Activated CD8-positive, alpha-beta memory T cell treated with anti-CD3 and anti-CD28 coated beads for 36 hours (primary cell): ENCODE data around the gene C1QTNF9B. TPM values are rescaled to one million over a fixed set of nuclear protein-coding genes. Genes with fewer than 3 reads are reported as not detected.
"Not testable (repeated sequence)": the region's sequence is repeated elsewhere in the genome, so short reads cannot be mapped to it uniquely, and the experiment has no call there.

ENCODE experiments used
- CTCF ChIA-PET: fragments of 350-600 bp; sonication (Branson Sonifier 250); formaldehyde crosslinking; loops from one replicate; lab custom pipeline; 2021; ENCODE audit warnings: antibody characterized with exemption; lab: Charles Lee
- POLR2A ChIA-PET: fragments of 350-600 bp; sonication (Branson Sonifier 250); formaldehyde crosslinking; loops from one replicate; lab custom pipeline; 2021; ENCODE audit warnings: antibody characterized with exemption; lab: Charles Lee
- total RNA-seq, 2 experiments: library from RNA; stranded (reverse); gene quantifications; one replicate each; pipeline ENCODE4 v1.2.3, GENCODE V29; 2021

C1QTNF9B gene
- not detected for total RNA-seq

DNA sequence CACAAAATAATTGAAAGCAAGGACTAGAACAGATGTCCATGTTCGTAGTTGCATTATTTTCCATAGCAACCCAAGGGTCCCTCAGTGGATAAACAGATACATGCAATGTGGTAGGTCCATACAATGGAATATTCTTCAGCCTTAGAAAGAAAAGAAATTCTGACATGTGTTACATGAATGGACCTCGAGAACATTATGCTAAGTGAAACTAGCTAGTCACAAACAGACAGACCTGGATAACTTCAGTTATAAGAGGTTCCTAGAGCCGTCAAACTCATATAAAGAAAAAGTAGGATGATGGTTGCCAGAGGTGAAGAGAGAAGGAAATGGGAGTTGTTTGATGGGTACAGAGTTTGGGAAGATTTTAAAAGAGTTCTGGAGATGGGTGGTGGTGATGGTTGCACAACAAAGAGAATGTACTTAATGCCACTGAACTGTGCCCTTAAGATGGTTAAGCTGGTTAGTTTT lies at the start of gene C1QTNF9B:
TSS of gene C1QTNF9B (minus strand) at position 51 of the 468 bp plus-strand sequence.
- CTCF ChIA-PET = not testable (repeated sequence)
- POLR2A ChIA-PET = interaction anchor here (0.6 kb wide), 1 partner anchor 319 kb away, joined by 3 read pairs; no protein-coding TSS in a partner anchor

- ChIA-PET POLR2A (no interaction called here), CTCF (no interaction called here)
These were observed 49.6 kb upstream of the C1QTNF9B start for GRCh38 chr13:23946900-23947299.

DNA sequence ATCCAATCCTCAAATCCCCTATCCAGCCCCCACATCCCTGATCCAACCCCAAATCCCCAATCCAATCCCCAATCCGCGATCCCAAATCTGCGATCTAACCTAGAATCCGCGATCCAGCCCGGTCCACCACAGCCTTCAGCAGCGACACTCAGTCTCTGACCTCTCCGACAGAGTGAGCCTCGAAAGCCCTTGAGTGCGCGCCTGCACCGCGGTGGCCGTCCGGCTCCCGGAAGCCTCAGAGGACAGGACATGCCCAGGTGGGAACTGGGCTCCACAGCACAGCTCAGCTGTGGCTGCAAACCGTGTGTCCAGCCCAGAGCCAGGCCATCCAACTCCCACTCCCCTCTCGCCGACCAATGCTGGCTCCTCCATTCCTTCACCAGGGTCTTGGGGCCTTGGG lies 48.8 kb upstream of the C1QTNF9B start:
- POLR2A ChIA-PET = no interaction called here

DNA sequence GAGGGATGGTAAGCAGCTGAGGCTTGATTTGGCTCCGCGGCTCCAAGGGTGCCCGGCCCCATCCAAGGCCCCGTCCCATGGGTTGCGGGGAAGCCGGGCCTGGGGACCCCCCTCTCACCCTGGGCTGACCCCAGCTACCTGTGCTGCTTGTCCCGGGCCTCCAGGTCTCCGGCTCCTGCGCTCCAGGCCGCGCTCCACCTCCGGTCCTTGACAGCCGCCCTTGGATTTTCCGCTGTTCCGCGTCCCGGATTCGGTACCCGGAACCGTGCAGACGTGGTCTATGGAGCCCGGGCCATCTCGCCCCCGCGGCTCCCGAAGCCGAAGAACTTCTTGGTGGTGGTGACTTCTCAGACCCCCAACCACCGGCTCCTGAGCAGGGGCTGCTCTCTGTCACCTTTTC lies 48.3 kb upstream of the C1QTNF9B start:
- ChIA-PET CTCF (no interaction called here), POLR2A (no interaction called here)

More for the DNA sequence above, 48.8 kb upstream of the C1QTNF9B start:
- CTCF ChIA-PET = no interaction called here

DNA sequence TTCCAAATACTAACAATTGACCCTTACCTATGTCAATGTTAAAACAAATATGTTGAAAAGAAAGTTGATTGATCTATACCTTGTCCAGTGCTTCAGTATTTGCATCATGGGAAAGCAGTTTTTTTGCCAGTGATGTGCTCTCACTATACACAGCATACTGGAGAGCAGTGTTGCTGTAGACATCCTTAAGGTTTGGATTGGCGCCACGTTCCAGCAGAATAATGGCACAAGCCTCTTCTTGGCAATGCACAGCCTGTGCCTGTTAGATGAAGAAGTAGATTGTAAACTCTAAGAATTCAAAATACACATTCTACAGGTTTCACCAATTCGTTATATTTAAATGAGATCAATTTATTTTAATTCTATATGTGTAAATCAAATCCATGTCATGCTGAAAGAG lies 43.9 kb upstream of the C1QTNF9B start:
- POLR2A ChIA-PET = no interaction called here
- CTCF ChIA-PET = no interaction called here

GRCh38 chr13:23939666-23940065 lies 42.4 kb upstream of the C1QTNF9B start:
- CTCF ChIA-PET, POLR2A ChIA-PET: not testable (repeated sequence)

- ChIA-PET POLR2A (no interaction called here), CTCF (no interaction called here)
These were observed 37.2 kb upstream of the C1QTNF9B start for GRCh38 chr13:23934520-23934919.

DNA sequence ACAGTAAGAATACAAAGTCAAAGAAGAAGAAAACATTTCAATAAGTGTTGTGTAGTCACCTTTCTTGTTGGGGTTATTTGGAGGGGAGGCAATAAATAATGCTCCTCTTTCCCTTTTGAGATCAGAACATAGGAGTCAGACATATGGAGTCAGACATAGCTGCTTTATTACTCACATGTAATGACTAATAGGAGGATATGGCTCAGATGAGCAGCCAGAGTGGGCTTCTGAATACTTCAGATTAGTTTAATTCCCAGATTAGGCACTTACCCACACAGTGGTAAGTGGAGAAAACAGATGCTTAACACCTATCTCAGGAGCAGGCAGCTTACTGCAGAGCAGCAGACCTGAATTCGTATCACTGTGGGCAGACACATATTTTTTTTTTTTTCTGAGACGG lies 31.7 kb upstream of the C1QTNF9B start:
- ChIA-PET POLR2A (no interaction called here), CTCF (interaction anchor here (0.7 kb wide), 1 partner anchor 714 kb away, joined by 3 read pairs; no protein-coding TSS in a partner anchor)

GRCh38 chr13:23923031-23923430 lies 25.7 kb upstream of the C1QTNF9B start:
- ChIA-PET POLR2A (no interaction called here), CTCF (no interaction called here)

DNA sequence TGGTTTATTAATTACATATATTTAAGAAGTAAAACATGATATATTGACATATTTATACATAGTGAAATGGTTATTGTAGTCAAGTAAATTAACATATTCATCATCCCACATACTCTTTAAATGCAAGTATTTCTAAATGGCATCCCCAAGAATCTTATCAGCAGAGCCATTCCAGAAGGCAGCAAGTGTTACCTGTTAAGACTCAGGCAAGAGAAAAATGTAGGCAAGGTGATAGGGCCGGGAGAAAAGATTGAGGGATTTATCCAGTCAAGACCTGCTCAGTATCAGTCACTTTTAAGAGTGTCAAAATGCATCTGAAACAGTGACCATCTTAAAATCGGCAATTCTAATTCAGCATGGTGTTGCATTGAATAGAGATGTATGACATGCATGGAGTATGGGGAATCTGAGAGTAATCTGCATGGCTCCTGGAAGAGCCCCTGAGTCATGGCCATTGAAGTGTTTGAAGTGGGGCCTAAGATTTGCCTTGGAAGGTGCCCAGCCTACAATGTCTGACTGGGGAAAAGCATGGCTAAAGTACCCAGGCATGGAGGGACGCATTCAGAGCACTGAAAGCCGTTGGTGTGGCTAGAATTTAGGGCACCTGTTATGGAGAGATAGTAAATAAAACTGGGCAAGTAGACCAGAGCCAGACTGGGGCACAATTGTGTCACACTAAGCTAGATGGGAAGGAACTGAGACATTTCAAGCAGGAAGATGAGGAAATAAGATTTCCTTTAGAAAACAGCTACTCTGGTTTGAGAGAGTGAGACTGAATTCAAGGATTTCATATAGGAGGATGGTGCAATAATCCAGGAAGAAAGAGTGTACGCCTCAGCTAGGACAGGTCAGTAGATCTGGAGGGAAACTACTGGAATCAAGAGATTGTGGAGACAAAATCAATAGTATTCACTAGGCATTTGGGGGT lies 25.0 kb upstream of the C1QTNF9B start:
- ChIA-PET POLR2A (no interaction called here), CTCF (interaction anchor here (0.6 kb wide), 1 partner anchor 307 kb away, joined by 3 read pairs; no protein-coding TSS in a partner anchor)

- POLR2A ChIA-PET = no interaction called here
These were observed 24.2 kb upstream of the C1QTNF9B start for GRCh38 chr13:23921451-23921888.

DNA sequence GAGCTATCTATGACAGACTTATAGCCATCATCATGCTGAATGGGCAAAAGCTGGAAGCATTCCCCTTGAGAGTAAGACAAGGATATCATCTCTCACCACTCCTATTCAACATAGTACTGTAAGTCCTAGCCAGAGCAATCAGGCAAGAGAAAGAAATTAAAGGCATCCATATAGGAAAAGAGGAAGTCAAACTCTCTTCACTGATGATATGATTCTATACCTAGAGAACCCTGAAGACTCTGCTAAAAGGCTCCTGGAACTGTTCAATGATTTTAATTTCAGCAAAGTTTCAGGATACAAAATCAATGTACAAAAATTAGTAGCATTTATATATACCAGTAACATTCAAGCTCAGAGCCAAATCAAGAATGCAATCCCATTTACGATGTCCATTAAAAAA lies 21.7 kb upstream of the C1QTNF9B start:
- CTCF ChIA-PET = interaction anchor here (1.1 kb wide), 1 partner anchor 19 kb away, joined by 3 read pairs; no protein-coding TSS in a partner anchor
- POLR2A ChIA-PET = interaction anchor here (0.7 to 1.0 kb wide), 2 partner anchors 242 to 543 kb away, joined by 3 read pairs; no protein-coding TSS in a partner anchor

More at GRCh38 chr13:23921451-23921888, 24.2 kb upstream of the C1QTNF9B start:
- CTCF ChIA-PET = interaction anchor here (0.6 kb wide), 1 partner anchor 307 kb away, joined by 3 read pairs; no protein-coding TSS in a partner anchor

DNA sequence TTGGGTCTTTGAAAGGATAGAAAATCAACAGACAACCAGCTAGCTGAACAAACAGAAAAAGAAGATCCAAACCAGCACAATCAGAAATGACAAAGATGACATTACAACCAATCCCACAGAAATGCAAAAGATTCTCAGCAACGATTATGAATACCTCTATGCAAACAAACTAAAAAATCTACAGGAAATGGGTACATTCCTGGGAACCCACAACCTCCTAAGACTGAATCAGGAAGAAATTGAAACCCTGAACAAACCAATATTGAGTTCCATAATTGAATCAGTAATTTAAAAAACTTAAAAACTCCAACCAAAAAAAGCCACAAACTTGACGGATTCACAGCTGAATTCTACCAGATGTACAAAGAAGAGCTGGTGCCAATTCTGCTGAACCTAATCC lies 20.9 kb upstream of the C1QTNF9B start:
- ChIA-PET POLR2A (interaction anchor here (1.0 kb wide), 1 partner anchor 543 kb away, joined by 3 read pairs; no protein-coding TSS in a partner anchor), CTCF (interaction anchor here (1.1 kb wide), 1 partner anchor 18 kb away, joined by 3 read pairs; no protein-coding TSS in a partner anchor)

DNA sequence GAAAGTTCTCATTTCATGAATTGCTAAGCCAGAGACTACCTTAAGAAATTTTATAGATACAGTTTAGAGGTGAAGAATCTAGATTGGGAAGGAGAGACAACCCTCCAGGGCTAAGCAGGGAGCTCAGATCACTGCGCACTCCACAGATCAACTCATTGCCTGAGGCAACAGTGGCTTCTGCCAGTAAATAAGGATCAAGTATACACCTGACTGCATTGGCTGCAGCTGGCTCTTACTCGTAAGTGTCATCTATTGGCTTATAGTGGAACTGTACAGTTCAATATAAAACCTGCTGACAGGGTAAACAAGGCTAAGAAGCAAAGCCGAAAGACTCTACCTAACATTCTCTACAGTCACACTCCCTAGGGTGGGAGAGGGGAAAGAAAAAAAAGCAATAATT lies 18.0 kb upstream of the C1QTNF9B start:
- ChIA-PET CTCF (no interaction called here), POLR2A (no interaction called here)

DNA sequence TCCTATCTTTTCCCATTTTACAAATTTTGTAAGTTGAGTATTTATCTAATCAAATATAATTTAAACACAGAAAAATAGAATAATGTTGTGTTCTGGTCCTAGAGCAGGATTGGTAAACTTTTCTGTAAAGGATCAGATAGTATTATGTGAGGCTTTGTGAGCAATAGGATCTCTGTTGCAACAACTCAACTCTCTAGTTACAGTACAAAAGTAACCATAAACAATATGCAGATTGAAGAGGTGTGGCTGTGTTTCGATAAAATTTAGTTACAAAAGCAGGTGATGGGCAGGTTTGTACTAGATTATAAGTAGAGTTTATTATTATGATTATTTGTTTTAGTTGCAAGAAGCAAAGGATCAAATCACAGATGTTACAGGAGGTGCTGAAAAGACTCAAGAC lies 15.2 kb upstream of the C1QTNF9B start:
- ChIA-PET CTCF (no interaction called here), POLR2A (no interaction called here)

GRCh38 chr13:23909606-23910005 lies 12.3 kb upstream of the C1QTNF9B start:
- POLR2A ChIA-PET = no interaction called here
- CTCF ChIA-PET = no interaction called here

GRCh38 chr13:23905766-23906165 lies 8.5 kb upstream of the C1QTNF9B start:
- CTCF ChIA-PET = no interaction called here
- POLR2A ChIA-PET = no interaction called here

DNA sequence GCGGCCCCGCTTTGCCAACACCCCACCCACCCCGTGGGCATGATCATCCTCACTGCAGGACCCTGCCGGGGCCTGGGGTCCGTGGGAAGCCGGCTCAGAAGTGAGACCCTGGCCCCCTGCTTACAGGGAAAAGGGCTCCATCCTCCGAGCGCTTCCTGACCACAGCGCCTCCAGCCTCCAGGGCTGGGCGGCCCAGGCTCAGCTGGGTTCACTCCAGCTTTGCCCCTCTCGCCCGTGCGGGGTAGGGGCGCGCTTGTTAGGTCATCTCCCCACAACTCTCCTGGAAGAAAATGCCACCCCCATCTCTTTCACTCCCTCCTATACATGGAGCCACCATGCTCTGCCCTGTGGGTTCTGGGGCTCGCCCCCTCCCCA lies 6.6 kb upstream of the C1QTNF9B start:
- ChIA-PET CTCF (interaction anchor here (1.0 kb wide), 1 partner anchor 14 kb away, joined by 3 read pairs; no protein-coding TSS in a partner anchor), POLR2A (no interaction called here)

DNA sequence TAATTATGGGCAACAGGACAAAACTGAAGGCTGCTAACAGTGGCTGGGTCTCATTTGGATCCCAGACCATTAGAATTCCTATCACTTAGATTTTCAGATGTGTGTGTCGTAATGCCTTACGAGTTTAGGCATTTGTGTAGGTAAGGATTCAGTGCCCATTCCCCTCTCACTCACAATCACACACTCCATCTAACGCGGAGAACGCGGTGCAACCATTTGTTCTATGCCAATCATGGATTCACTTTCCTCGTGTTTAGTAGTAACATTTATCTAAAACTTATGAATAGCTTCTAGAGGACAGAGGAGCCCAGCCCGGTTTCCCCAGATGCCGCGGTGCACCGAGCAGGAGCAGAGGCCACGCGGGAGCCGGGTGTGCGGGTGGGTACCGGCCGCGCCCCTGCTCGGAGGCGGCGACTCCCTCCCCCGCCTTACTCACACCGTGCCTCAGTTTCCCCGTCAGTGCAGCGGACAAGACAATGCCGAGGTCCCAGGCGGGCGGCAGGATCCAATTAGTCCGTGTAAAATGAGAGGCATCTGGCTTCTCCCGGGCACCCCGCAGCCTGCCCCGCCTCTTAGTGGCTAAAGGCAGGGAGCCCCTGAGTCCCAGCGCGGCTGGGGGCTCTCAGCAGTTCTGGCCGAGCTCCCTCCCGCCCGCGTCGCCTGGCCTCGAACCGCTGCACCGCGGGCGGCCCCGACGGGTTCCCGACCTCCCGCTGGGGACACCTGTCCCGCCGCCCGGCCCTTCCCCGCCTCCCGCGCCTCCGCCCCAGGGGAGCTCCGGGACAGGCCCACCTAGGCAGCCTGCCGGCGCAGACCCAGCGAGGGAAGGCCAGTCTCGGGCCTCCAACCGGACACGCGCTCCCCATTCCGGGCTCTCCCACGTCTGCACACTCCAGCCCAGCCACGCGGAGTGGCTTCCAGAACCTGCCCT lies 5.9 kb upstream of the C1QTNF9B start:
- POLR2A ChIA-PET = interaction anchor here (0.6 kb wide), 1 partner anchor 550 kb away, joined by 4 read pairs; no protein-coding TSS in a partner anchor

More for the DNA sequence above, 5.9 kb upstream of the C1QTNF9B start:
- CTCF ChIA-PET = interaction anchor here (1.0 kb wide), 1 partner anchor 13 kb away, joined by 3 read pairs; no protein-coding TSS in a partner anchor
